Esophagus squamous epithelium (tissue), 5 donors: ENCODE results near the gene MTIF2. TPM values are rescaled to one million over a fixed set of nuclear protein-coding genes. Genes with fewer than 3 reads are reported as not detected.

ENCODE experiments used
- DNase-seq: peaks from one replicate; lab custom pipeline; 2025; lab: John Stamatoyannopoulos, UW
- H3K27ac ChIP-seq, 4 donors: fragments of 200-600 bp; sonication (generic); one replicate each; pipeline ENCODE4 v1.5.1; 2016 to 2019; ENCODE audit warnings: mild to moderate bottlenecking in 1 of 4
- H3K27me3 ChIP-seq, 4 donors: fragments of 200-600 bp; sonication (generic); 1 replicate in 3 of 4; 2 replicates in 1 of 4; pipeline versions ENCODE4 v1.5.1 to v1.6.0; 2017 to 2021; ENCODE audit warnings: antibody characterized with exemption in 1 of 4
- H3K36me3 ChIP-seq, 3 donors: fragments of 200-600 bp; sonication (generic); one replicate each; pipeline ENCODE4 v1.5.1; 2016 to 2019
- H3K4me1 ChIP-seq, 3 donors: fragments of 200-600 bp; sonication (generic); one replicate each; pipeline ENCODE4 v1.5.1; 2017 to 2019
- H3K4me3 ChIP-seq, 4 donors: fragments of 200-600 bp; sonication (generic); 1 replicate in 3 of 4; 2 replicates in 1 of 4; pipeline ENCODE4 v1.5.1; 2016 to 2019; ENCODE audit warnings: mild to moderate bottlenecking in 2 of 4, moderate library complexity in 1 of 4
- H3K9me3 ChIP-seq, 3 donors: fragments of 200-600 bp; sonication (generic); one replicate each; pipeline ENCODE4 v1.5.1; 2016 to 2019
- POLR2A ChIP-seq, 4 donors: fragments of 450-650 bp; IDR thresholded peaks; one replicate each; pipeline ENCODE4 v1.6.1; 2017; ENCODE audit warnings: antibody characterized with exemption in 4 of 4, mild to moderate bottlenecking in 4 of 4, moderate library complexity in 3 of 4
- WGBS, 2 donors: methylation state at CpG; one replicate each; pipeline ENCODE4 v1.1.5; 2018; 5-methylcytosine and 5-hydroxymethylcytosine counted together
- intact Hi-C: fragments of 100-400 bp; cut with DNase I; formaldehyde crosslinking; loops from one replicate; pipeline ENCODE4 v1.15.0; 2022
- total RNA-seq, 4 donors: library from RNA; depleted of rRNA; stranded (reverse); fragments of >200 nt; gene quantifications; one replicate each; pipeline ENCODE4 v1.1.0, GENCODE V29; 2016
- TF ChIP-seq, protein P1 (sequence below), 6 experiments: fragments of 450-650 bp in 4 of 6; fragments of 200-600 bp in 2 of 6; sonication (generic) in 2 of 6; IDR thresholded peaks; one replicate each; pipeline ENCODE4 v1.5.1; 2016 to 2019; ENCODE audit warnings: antibody characterized with exemption in 6 of 6, mild to moderate bottlenecking in 4 of 6, moderate library complexity in 4 of 6
- donor health status: DM: yes; HTN: yes; CAD: no.

Gene MTIF2
- total RNA-seq, 4 donors from 2014 or later = 13.8 to 28.9 (median 24.4) TPM

DNA sequence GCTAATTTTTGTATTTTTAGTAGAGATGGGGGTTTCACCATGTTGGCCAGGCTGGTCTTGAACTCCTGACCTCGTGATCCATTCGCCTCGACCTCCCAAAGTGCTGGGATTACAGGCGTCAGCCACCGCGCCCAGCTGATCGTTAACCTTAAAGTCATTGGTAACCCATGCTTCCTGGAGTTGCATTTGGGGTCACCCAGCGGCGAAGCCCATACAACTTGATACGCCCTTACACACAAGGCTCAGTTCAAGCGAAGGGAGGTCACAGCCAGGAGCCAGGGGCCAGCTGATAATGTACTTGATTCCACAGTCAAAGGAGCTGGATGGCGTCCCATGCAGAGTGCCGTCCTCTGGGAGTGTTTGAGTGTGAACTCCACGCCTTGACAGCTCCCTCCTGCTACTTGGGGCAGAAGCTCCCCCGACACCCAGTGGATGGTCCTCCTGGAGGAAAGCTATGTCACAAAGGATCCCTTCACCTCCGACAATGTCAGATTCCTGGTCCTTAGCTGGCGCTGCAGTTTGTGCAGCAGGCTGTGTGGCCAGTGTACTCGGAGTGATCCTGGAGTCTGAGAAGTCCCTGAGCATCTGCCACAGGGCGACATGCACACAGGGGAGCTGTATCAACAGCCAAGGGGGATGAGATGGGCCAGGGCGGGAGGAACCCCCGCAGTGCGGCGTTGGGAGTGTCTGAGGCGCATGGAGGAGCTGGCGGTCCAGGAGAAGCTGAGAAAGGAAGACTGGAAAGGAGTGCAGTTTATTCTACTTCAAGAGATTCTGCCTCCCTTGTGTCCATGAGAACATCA, 44.9 kb downstream of the MTIF2 start:
- peak overlapping the region; percentile 86 to 96 (median 90) for H3K27ac ChIP-seq
- WGBS, 2 donors = 82 to 88% methylated on average over 13 to 14 of the region's 25 CpGs
- intact Hi-C loops = no loop called here
- DNase-seq = no peak
- peak overlapping the region; percentile 54 to 86 (median 67) for H3K4me3 ChIP-seq
- no peaks in the 10 kb centered on the region for H3K27me3 ChIP-seq
- H3K4me1 ChIP-seq = peaks cover 0 to 27% (median 6%) of the 10 kb centered on the region in 3 donors
- TF ChIP-seq POLR2A (IDR thresholded peaks at IDR 0.05) = no peak
- TF ChIP-seq, protein P1, sequence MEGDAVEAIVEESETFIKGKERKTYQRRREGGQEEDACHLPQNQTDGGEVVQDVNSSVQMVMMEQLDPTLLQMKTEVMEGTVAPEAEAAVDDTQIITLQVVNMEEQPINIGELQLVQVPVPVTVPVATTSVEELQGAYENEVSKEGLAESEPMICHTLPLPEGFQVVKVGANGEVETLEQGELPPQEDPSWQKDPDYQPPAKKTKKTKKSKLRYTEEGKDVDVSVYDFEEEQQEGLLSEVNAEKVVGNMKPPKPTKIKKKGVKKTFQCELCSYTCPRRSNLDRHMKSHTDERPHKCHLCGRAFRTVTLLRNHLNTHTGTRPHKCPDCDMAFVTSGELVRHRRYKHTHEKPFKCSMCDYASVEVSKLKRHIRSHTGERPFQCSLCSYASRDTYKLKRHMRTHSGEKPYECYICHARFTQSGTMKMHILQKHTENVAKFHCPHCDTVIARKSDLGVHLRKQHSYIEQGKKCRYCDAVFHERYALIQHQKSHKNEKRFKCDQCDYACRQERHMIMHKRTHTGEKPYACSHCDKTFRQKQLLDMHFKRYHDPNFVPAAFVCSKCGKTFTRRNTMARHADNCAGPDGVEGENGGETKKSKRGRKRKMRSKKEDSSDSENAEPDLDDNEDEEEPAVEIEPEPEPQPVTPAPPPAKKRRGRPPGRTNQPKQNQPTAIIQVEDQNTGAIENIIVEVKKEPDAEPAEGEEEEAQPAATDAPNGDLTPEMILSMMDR (IDR thresholded peaks at IDR 0.05) = no peak
- H3K36me3 ChIP-seq = no peaks in the 10 kb centered on the region
- H3K9me3 ChIP-seq = no peaks in the 10 kb centered on the region

GRCh38 chr2:55213822-55214221, 55.2 kb downstream of the MTIF2 start:
- TF ChIP-seq, protein P1 (IDR thresholded peaks at IDR 0.05) = no peak
- TF ChIP-seq POLR2A (IDR thresholded peaks at IDR 0.05) = no peak
- Histone ChIP-seq H3K4me1 (no peaks in the 10 kb centered on the region), H3K36me3 (no peaks in the 10 kb centered on the region), H3K27ac (no peak overlapping the region), H3K9me3 (no peaks in the 10 kb centered on the region), H3K27me3 (no peaks in the 10 kb centered on the region), H3K4me3 (no peak overlapping the region)
- no peak for DNase-seq
- intact Hi-C loops = no loop called here

- Histone ChIP-seq H3K4me1 (no peaks in the 10 kb centered on the region), H3K27me3 (no peaks in the 10 kb centered on the region), H3K4me3 (no peak overlapping the region), H3K9me3 (no peaks in the 10 kb centered on the region), H3K27ac (no peak overlapping the region), H3K36me3 (peaks cover 0 to 24% (median 0%) of the 10 kb centered on the region in 3 donors)
- intact Hi-C loops = no loop called here
- TF ChIP-seq, protein P1 (IDR thresholded peaks at IDR 0.05) = no peak
- TF ChIP-seq POLR2A (IDR thresholded peaks at IDR 0.05) = no peak
- DNase-seq = no peak
- WGBS, 2 donors = 93 to 96% methylated on average over 2 of the region's 2 CpGs
These were observed 64.1 kb downstream of the MTIF2 start for GRCh38 chr2:55204950-55205349.

GRCh38 chr2:55204536-55204935, 64.5 kb downstream of the MTIF2 start:
- intact Hi-C loops = no loop called here
- no peaks in the 10 kb centered on the region for H3K4me1 ChIP-seq
- no peaks in the 10 kb centered on the region for H3K27me3 ChIP-seq
- no peak for TF ChIP-seq POLR2A (IDR thresholded peaks at IDR 0.05)
- TF ChIP-seq, protein P1 (IDR thresholded peaks at IDR 0.05) = no peak
- DNase-seq = no peak
- no peak overlapping the region for H3K27ac ChIP-seq
- no peaks in the 10 kb centered on the region for H3K9me3 ChIP-seq
- WGBS, 2 donors = 95% methylated on average over 3 of the region's 3 CpGs
- H3K36me3 ChIP-seq = peaks cover 0 to 28% (median 0%) of the 10 kb centered on the region in 3 donors
- H3K4me3 ChIP-seq = no peak overlapping the region

GRCh38 chr2:55200416-55200815, 68.6 kb downstream of the MTIF2 start:
- no peak overlapping the region for H3K27ac ChIP-seq
- peaks cover 0 to 61% (median 0%) of the 10 kb centered on the region in 3 donors for H3K36me3 ChIP-seq
- H3K4me3 ChIP-seq = no peak overlapping the region
- DNase-seq = no peak
- intact Hi-C loops = no loop called here
- H3K27me3 ChIP-seq = no peaks in the 10 kb centered on the region
- no peaks in the 10 kb centered on the region for H3K4me1 ChIP-seq
- 88 to 89% methylated on average over 1 of the region's 1 CpG for WGBS, 2 donors
- no peaks in the 10 kb centered on the region for H3K9me3 ChIP-seq
- TF ChIP-seq, protein P1 (IDR thresholded peaks at IDR 0.05) = no peak
- no peak for TF ChIP-seq POLR2A (IDR thresholded peaks at IDR 0.05)
